ENCODE results near the gene NDUFS7.

The NDUFS7 gene

DNA sequence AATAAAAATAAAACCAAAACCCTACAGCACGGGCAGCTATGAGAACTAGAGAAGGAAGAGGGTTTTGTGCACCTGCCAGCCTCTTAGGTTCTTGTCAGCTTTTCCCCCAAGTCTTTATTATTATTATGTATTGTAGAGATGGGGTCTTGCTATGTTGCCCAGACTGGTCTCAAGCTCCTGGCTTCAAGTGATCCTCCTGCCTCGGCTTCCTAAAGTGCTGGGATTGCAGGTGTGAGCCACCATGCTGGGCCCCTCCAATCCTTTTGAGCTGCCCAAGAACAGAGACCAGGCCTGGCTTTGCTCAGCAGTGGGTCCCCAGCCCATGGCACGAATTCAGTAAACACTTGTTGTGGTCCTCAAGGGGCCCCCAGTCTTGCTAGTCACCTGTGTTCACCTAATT, 1.5 kb upstream of the NDUFS7 start:
- H3K27ac ChIP-seq = peak overlapping the region; percentile 85
- TF ChIP-seq, protein P1, sequence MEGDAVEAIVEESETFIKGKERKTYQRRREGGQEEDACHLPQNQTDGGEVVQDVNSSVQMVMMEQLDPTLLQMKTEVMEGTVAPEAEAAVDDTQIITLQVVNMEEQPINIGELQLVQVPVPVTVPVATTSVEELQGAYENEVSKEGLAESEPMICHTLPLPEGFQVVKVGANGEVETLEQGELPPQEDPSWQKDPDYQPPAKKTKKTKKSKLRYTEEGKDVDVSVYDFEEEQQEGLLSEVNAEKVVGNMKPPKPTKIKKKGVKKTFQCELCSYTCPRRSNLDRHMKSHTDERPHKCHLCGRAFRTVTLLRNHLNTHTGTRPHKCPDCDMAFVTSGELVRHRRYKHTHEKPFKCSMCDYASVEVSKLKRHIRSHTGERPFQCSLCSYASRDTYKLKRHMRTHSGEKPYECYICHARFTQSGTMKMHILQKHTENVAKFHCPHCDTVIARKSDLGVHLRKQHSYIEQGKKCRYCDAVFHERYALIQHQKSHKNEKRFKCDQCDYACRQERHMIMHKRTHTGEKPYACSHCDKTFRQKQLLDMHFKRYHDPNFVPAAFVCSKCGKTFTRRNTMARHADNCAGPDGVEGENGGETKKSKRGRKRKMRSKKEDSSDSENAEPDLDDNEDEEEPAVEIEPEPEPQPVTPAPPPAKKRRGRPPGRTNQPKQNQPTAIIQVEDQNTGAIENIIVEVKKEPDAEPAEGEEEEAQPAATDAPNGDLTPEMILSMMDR (IDR thresholded peaks at IDR 0.05) = no peak
- no peak for TF ChIP-seq ZFX (IDR thresholded peaks at IDR 0.05; ENCODE audit: borderline replicate concordance)

DNA sequence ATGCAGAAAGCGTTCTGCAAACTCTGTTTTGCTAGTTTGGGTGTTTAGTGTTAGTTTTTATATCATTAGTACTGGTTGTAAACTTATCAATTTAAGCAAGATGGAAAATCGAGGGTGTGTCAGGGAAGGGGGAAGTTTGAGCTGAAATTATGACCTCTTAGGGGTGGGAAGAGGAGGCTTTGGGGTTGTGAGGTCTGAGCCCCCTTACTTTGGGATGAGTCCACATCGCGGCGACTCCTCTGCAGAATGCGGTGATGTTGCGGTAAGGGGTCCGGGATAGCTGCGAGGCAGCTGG, 743 bp upstream of the NDUFS7 start:
- no peak for TF ChIP-seq ZFX (IDR thresholded peaks at IDR 0.05; ENCODE audit: borderline replicate concordance)
- TF ChIP-seq, protein P1 (IDR thresholded peaks at IDR 0.05) = peak; percentile 37; the same call in 1 of the 2 replicates
- peak overlapping the region; percentile 85 for H3K27ac ChIP-seq

DNA sequence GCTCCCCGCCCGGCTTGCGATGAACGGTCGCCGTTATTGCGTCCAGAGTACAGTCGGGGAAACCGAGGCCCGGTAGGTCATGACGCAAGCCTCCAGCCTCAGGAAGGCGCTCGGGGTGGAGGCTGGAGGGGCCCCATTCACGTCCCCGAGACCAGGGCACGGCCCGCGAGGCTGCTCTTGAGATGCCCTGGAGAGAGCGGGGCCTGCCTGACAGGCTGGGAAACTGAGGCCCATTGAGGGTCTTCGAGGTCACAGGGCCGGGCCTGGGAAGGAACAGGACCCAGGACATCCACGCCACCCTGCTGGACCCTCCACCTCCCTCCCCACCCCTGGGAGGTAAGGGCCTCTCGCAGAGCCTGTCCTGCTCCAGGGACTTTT, 367 bp downstream of the NDUFS7 start:
- no peak for TF ChIP-seq ZFX (IDR thresholded peaks at IDR 0.05; ENCODE audit: borderline replicate concordance)
- TF ChIP-seq, protein P1 (IDR thresholded peaks at IDR 0.05) = no peak
- peak overlapping the region; percentile 85 for H3K27ac ChIP-seq

DNA sequence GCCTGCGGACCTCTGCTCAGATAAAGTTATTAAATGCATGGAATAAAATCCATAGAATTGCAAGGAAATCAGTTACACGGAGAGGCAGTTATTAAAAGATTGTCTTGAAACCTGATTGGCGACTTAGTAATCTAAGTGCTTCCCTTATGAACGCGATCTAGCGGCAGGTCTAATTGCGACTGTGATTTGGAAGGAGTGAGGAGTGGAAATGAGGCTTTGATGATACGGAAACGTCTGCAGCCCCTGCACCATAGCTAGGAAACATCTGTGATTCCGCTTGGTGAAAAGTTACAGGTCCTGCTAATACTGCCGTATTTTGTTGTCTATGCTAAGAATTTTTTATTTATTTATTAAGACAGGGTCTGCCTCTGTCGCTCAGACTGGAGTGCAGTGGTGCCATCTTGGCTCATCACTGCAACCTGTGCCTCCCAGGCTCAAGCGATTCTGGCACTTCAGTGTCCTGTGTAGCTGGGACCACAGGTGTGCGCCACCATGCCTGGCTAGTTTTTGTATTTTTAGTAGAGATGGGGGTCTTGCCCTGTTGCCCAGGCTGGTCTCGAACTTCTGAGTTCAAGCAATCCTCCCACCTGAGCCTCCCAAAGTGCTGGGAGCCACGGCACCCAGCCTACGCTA, 887 bp downstream of the NDUFS7 start:
- peak overlapping the region; percentile 85 for H3K27ac ChIP-seq
- no peak for TF ChIP-seq ZFX (IDR thresholded peaks at IDR 0.05; ENCODE audit: borderline replicate concordance)
- TF ChIP-seq, protein P1 (IDR thresholded peaks at IDR 0.05) = no peak

DNA sequence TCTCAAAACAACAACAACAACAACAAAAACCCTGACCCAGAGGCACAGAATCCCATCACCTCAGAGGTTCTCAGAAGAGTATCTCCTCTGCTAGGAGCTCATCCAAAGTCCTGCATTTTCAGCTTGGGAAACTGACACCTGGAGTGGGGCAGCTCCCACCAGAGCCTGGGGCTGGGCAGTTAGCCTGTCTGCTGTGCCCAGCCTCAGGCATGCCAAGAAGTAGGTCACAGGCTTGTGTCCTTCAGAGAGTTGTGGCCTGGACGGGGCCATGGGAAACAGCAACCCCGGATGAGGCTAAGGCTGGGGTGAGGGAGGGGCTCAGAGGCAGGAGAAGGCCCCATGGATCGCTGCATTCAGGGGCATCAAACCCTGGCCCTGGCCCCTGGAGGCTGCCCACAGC, 2.1 kb downstream of the NDUFS7 start:
- TF ChIP-seq ZFX (IDR thresholded peaks at IDR 0.05; ENCODE audit: borderline replicate concordance) = no peak
- TF ChIP-seq, protein P1 (IDR thresholded peaks at IDR 0.05) = no peak
- H3K27ac ChIP-seq = no peak overlapping the region

DNA sequence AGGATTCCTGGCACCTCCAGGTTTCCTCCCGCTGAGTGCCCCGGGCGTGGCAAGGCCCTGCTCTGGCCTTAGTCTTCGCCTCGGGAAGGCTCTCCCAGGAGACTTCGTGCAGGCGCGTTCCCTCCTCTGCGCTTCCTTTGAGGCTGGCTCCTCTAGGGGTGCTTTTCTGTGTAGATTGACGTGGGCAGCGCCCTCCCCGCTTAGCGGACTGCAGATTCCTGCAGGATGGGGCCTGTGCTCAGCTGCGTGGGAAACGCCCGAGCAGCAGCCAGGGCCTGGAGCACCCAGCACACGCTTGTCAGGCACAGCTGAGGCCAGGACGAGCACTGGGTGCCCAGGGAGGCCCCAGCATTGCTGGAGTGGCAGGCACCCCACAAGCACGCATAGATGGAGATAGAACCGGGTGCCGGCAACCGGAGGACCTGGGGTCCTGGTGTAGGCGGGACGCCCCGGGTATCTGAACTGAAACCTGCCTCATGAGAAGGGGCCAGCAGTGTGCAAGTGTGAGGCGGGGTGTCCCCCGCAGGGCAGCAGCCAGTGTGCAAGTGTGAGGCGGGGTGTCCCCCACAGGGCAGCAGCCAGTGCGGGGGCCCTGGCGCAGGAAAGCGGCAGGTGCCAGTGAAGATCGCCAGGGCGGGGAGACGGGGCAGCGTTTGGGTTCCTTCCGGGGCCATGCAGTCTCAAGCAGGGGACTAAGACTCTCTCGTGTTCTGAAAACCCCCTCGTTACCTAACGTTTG, 3.4 kb downstream of the NDUFS7 start:
- no peak overlapping the region for H3K27ac ChIP-seq
- no peak for TF ChIP-seq ZFX (IDR thresholded peaks at IDR 0.05; ENCODE audit: borderline replicate concordance)
- TF ChIP-seq, protein P1 (IDR thresholded peaks at IDR 0.05) = no peak

Measured in 22Rv1 (cell line).